Adrenal gland (tissue), 5 donors: ENCODE results near the gene HRAS.

Experiments
- POLR2A ChIP-seq, 2 donors: fragments of 450-650 bp; IDR thresholded peaks; one replicate each; pipeline ENCODE4 v1.6.1; 2017; ENCODE audit warnings: antibody characterized with exemption in 2 of 2, mild to moderate bottlenecking in 2 of 2, moderate library complexity in 1 of 2
- TF ChIP-seq, protein P1 (sequence below), 6 experiments: fragments of 450-650 bp in 4 of 6; fragments of 200-600 bp in 2 of 6; sonication (generic) in 1 of 6; IDR thresholded peaks; 1 replicate in 5 of 6; 2 replicates in 1 of 6; pipeline versions ENCODE4 v1.5.1 to v1.8.0; 2016 to 2021; ENCODE audit warnings: antibody characterized with exemption in 6 of 6, mild to moderate bottlenecking in 2 of 6, moderate library complexity in 1 of 6
- donor health status: DM: no; HTN: no; CAD: no.

DNA sequence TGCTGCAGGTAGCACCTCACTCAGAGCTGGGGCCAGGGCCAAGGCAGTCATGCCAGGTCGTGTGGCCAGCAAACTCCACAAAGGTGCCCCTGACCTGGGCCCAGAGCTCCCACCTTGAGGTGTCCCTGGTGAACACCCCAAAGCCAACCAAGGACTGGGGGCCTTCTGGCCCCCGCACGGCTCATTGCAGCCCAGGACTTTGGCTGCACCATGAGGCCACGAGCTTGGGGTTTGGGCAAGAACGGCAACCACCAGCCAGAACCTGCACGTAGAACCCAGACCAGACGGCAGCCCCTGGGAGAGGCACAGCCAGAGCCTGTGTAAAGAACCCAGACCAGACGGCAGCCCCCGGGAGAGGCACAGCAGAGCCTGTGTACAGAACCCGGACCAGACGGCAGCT is 9.8 kb upstream of the HRAS start:
- TF ChIP-seq, protein P1, sequence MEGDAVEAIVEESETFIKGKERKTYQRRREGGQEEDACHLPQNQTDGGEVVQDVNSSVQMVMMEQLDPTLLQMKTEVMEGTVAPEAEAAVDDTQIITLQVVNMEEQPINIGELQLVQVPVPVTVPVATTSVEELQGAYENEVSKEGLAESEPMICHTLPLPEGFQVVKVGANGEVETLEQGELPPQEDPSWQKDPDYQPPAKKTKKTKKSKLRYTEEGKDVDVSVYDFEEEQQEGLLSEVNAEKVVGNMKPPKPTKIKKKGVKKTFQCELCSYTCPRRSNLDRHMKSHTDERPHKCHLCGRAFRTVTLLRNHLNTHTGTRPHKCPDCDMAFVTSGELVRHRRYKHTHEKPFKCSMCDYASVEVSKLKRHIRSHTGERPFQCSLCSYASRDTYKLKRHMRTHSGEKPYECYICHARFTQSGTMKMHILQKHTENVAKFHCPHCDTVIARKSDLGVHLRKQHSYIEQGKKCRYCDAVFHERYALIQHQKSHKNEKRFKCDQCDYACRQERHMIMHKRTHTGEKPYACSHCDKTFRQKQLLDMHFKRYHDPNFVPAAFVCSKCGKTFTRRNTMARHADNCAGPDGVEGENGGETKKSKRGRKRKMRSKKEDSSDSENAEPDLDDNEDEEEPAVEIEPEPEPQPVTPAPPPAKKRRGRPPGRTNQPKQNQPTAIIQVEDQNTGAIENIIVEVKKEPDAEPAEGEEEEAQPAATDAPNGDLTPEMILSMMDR (IDR thresholded peaks at IDR 0.05): no peak
- no peak for TF ChIP-seq POLR2A (IDR thresholded peaks at IDR 0.05)
